Measurements from ENCODE around the gene SPPL3. TPM values are rescaled to one million over a fixed set of nuclear protein-coding genes. Genes with fewer than 3 reads are reported as not detected.
A peak's percentile ranks its signal among the peaks of the same experiment; 100 is the strongest.
"Not testable (repeated sequence)": the region's sequence is repeated elsewhere in the genome, so short reads cannot be mapped to it uniquely, and the experiment has no call there.

SPPL3 gene
- total RNA-seq, 1 donor from 2014 or later: 28.2 TPM

DNA sequence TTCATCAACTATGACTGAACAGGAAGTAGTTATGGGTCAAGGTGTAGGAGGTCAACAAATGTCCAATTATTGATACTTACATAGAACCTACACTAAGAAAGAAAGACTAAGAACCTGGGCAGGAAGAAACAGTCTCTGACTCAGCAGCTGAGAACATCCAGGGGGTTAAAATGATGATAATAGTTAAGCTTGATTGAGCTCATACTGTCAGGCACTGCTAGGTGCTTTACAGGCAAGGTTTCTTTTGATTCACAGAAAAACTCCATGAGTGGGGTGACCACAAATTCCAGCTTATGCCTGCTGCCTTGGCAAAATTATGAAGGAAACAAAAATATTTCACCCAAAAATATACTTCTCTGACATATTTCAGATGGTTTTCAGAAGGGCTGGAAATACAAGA is 103.5 kb downstream of the SPPL3 start:
- no peaks in the 10 kb centered on the region for H3K27me3 Mint-ChIP-seq
- peaks cover 31% of the 10 kb centered on the region for H3K36me3 Mint-ChIP-seq (ENCODE audit: low read depth)
- DNase-seq: no peak
- peak overlapping the region; percentile 14 for H3K27ac Mint-ChIP-seq
- H3K4me1 Mint-ChIP-seq: peaks cover 38% of the 10 kb centered on the region
- intact Hi-C loops (cut with micrococcal nuclease): loop anchor here (5.0 kb wide), 1 partner anchor 237 kb away; the partner anchor contains the start of gene OASL
- H3K9me3 Mint-ChIP-seq: peaks cover 19% of the 10 kb centered on the region
- no peak overlapping the region for H3K4me3 Mint-ChIP-seq

DNA sequence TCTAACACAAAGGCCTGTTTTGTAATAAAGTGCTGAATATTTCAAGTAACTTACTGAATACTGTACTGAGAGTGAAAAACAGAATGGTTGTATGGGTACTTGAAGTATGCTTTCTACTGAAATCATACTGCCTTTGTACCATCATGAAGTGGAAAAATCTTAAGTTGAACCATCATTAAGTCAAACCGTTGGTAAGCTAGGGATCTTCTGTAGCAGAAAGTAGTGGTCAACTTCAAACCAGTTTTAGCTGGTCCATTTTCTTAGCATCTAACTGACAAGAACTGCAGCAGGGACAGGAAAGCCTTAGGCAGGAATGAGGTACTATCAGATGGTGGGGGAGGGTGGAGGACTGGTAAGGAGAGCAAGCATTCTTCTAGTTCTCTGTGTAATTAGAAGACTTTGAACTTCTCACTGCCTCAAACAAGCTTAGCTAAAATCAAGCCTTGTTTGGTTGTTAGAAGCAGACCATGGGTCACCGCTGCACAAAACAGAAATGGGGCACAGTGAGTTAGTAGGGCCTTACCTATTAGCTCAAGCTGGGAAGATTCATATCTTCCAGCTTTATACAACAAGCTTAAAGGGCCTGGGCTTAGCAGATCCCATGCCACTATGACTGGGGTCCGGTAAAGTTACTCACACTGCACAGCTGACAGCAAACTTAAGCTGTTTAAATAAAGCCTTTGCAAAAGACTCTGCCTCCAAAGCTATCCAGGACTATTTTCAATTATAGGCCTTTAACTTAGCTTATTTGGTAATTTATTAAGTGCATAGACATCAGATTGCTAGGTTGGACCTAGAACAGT is 104.7 kb downstream of the SPPL3 start:
- Mint-ChIP-seq H3K4me3 (no peak overlapping the region), H3K9me3 (peaks cover 30% of the 10 kb centered on the region), H3K27ac (peak overlapping the region; percentile 38), H3K27me3 (no peaks in the 10 kb centered on the region), H3K4me1 (peaks cover 38% of the 10 kb centered on the region), H3K36me3 (ENCODE audit: low read depth) (peaks cover 42% of the 10 kb centered on the region)
- intact Hi-C loops (cut with micrococcal nuclease): loop anchor here (5.0 kb wide), 1 partner anchor 238 kb away; the partner anchor contains the start of gene OASL
- DNase-seq: no peak

DNA sequence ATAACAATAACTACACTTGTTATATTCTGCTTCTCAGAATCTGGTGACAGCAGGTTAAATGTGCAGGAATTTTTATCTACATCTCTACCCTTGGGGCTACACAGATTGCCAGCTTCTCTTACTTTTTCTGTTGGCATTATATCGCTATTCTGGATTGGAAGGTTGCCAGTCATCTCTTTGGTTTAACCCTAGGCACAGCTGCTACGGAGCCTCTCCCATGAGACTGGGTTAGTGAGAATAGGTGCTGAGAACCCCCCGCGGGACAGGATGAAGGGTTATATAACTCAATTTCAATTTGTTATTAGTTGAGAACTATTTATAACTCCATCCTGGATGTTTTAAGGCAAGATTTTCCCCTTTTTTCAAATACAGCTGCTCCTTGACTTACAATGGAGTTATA is 105.5 kb downstream of the SPPL3 start:
- peaks cover 44% of the 10 kb centered on the region for H3K36me3 Mint-ChIP-seq (ENCODE audit: low read depth)
- H3K27ac Mint-ChIP-seq: no peak overlapping the region
- H3K4me1 Mint-ChIP-seq: peaks cover 38% of the 10 kb centered on the region
- intact Hi-C loops (cut with micrococcal nuclease): no loop called here
- H3K27me3 Mint-ChIP-seq: no peaks in the 10 kb centered on the region
- no peak for DNase-seq
- H3K9me3 Mint-ChIP-seq: peaks cover 30% of the 10 kb centered on the region
- no peak overlapping the region for H3K4me3 Mint-ChIP-seq

DNA sequence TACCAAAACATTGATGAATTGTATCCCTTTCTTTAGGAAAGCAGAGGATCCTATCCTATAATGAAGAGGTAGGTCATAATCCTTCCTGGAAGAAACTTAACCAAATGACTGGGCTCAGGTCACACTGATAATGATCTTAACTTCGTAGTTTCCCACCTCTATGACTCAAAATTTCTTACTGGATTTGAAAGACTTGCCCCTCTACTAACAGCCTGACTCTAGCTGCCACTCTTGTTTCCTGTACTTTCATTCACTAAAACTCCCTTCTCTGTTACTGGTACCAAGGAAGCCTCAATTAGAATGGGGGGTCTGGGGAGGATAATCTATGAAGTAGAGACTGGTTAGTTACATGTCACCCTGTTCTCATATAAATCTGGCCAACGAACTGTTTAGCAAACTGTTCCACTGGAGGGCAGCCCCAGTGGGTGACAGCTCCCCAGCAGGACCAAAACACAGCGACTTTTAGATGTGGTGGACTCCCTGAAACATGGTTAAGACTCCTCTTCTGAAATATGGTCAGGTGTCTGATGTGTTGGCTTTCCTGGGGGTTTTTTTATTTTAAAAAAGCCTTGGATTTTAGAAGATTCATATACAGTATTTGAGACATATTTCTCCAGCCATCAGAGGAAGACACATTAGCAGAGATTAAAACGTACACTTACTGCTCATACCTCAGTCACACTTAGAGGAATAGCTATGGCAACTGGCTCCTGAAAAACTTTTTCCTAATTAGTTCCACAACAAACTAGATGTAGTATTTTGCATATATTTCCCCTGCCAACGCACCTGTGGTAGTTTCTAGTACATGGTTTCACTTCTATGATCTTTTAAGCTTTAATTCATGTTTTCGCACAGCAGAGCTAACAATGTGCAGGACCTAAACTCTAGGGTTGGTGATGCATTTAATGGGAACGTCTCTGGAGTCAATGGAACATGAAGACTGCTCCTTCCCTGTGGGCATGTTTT is 106.2 kb downstream of the SPPL3 start:
- H3K4me3 Mint-ChIP-seq: peak overlapping the region; percentile 29
- intact Hi-C loops (cut with micrococcal nuclease): loop anchor here (1.0 to 2.0 kb wide), 2 partner anchors 15 to 23 kb away; no protein-coding TSS in a partner anchor
- peak overlapping the region; percentile 84 for H3K27ac Mint-ChIP-seq
- peaks cover 30% of the 10 kb centered on the region for H3K9me3 Mint-ChIP-seq
- H3K27me3 Mint-ChIP-seq: no peaks in the 10 kb centered on the region
- DNase-seq: no peak
- peaks cover 44% of the 10 kb centered on the region for H3K36me3 Mint-ChIP-seq (ENCODE audit: low read depth)
- peaks cover 34% of the 10 kb centered on the region for H3K4me1 Mint-ChIP-seq

DNA sequence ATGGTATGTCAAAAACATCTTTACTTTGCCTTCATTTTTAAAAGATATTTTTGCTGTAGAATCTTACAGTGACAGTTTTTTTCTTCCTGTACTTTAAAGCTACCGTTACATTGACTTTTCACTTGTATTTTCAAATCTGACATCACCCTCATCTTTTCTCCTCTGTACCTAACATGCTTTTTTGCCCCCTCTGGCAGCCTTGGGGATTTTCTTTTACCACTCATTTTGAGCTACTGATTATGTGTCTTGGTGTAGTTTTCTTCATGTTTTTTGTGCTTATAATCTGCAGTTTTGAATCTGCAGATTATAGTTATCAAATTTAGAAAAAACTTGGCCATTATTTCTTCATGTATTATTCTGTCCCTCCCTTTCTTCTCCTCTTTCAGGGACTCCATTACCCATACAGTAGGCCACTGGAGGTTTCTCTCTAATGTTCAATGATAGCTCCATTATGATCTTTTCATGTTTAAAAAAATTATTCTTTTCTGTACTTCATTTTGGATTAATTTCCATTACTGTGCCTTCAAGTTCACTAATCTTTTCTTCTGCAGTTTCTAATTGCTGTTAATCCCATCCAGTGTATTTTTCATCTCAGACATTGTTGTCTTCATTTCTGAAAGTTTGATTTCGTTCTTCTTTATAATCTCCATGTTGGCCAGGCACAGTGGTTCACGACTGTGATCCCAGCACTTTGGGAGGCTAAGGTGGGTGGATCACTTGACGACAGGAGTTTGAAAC is 108.5 kb downstream of the SPPL3 start:
- Mint-ChIP-seq H3K4me1 (peaks cover 26% of the 10 kb centered on the region), H3K36me3 (ENCODE audit: low read depth) (peaks cover 50% of the 10 kb centered on the region), H3K4me3 (no peak overlapping the region), H3K27me3 (no peaks in the 10 kb centered on the region), H3K9me3 (peaks cover 30% of the 10 kb centered on the region), H3K27ac (no peak overlapping the region)
- intact Hi-C loops (cut with micrococcal nuclease): loop anchor here (2.0 kb wide), 1 partner anchor 13 kb away; no protein-coding TSS in a partner anchor
- no peak for DNase-seq

DNA sequence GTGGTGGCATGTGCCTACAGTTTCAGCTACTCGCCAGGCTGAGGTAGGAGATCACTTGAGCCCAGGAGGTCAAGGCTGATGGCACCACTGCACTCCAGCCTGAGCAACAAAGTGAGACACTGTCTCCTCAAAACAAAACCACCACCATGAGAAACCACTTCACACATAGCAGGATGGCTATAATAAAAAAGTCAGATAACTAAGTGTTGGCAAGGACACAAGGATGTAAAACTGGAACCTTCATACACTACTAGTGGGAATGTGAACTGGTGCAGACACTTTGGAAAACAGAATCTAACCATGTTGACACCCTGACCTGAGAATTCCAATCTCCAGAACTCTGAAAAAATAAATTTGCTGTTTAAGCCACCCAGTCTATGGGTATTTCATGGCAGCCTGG is 110.8 kb downstream of the SPPL3 start:
- no peak overlapping the region for H3K27ac Mint-ChIP-seq
- peaks cover 56% of the 10 kb centered on the region for H3K36me3 Mint-ChIP-seq (ENCODE audit: low read depth)
- H3K4me3 Mint-ChIP-seq: no peak overlapping the region
- intact Hi-C loops (cut with micrococcal nuclease): no loop called here
- peaks cover 30% of the 10 kb centered on the region for H3K9me3 Mint-ChIP-seq
- DNase-seq: no peak
- peaks cover 16% of the 10 kb centered on the region for H3K4me1 Mint-ChIP-seq
- H3K27me3 Mint-ChIP-seq: no peaks in the 10 kb centered on the region

DNA sequence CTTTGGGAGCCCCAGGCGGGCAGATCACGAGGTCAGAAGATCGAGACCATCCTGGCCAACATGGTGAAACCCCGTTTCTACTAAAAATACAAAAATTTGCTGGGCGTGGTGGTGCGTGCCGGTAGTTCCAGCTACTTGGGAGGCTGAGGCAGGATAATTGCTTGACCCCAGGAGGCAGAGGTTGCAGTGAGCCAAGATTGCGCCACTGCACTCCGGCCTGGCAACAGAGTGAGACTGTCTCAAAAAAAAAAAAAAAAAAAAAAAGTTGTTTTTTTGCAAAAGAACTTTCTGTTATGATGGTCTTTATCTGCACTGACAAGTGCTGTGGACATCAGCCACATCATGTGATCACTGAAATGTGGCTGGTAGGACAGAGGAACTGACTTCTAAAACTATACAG is 111.7 kb downstream of the SPPL3 start:
- H3K4me1 Mint-ChIP-seq; intact Hi-C loops (cut with micrococcal nuclease); H3K4me3 Mint-ChIP-seq; H3K27ac Mint-ChIP-seq; DNase-seq; H3K27me3 Mint-ChIP-seq: not testable (repeated sequence)
- Mint-ChIP-seq H3K9me3 (peaks cover 26% of the 10 kb centered on the region), H3K36me3 (ENCODE audit: low read depth) (peaks cover 51% of the 10 kb centered on the region)

DNA sequence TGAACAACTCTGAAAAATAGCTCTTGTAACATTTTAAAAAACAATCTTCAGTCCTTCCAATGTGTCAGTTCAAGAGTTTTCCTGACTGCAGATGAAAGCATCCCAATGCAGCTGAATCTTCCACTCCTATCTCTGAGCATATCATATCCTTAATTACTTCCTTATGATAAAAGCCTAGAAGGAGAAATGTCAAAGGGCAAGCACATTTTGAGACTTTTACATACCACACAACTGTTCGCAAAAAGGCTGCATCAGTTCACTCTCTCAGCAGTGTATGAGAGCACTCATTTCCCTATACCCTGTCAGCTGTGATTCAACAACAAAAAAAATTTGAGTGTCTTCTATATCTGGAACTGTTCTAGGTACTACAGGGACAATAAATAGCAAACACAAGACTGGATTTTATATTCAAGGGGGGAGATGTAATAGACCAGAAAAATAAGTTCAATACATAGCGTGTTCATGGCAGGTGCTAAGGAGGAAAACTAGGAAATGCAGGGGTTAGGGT is 112.4 kb downstream of the SPPL3 start:
- intact Hi-C loops (cut with micrococcal nuclease): no loop called here
- Mint-ChIP-seq H3K27me3 (no peaks in the 10 kb centered on the region), H3K36me3 (ENCODE audit: low read depth) (peaks cover 45% of the 10 kb centered on the region), H3K27ac (no peak overlapping the region), H3K4me1 (peaks cover 4% of the 10 kb centered on the region), H3K9me3 (peaks cover 19% of the 10 kb centered on the region), H3K4me3 (no peak overlapping the region)
- no peak for DNase-seq

DNA sequence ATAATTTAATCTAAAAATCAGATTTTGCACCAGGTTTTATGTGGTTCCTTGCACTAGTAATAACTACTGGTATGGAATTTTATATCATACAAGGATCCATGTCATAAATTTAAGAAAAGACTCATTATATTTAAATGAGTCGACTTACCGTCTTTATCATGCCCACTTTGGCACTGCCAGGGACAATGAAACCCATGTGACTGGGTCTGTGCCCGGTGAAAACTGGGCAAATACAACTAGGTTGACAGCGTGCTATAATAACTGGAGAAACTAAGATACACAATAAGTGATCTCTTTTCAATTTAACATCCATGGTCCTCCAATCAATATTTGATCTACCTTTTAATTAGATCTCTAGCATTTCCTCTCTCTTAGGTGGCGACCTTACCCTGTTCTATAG is 114.0 kb downstream of the SPPL3 start:
- Mint-ChIP-seq H3K36me3 (ENCODE audit: low read depth) (peaks cover 31% of the 10 kb centered on the region), H3K9me3 (peaks cover 6% of the 10 kb centered on the region)
- intact Hi-C loops (cut with micrococcal nuclease): no loop called here

DNA sequence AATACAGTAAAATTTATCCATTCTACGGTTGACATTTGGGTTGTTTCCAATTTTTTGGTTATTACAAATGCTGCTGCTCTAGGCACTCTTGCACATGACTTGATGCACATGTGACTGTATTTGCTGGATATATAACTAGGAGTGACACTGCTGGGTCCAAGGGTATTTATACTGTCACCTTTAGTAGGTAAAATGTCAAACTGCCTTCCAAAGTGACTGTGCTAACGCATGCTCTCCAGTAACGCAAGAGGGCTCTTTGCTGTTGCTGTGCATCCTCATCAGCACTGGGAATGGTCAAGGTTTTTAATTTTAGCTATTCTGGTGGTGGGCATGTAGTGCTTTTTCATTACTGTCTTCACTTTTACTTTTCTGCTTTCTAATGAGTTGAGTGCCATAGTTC is 116.3 kb downstream of the SPPL3 start:
- H3K9me3 Mint-ChIP-seq: no peaks in the 10 kb centered on the region
- H3K27me3 Mint-ChIP-seq: no peaks in the 10 kb centered on the region
- no peak overlapping the region for H3K4me3 Mint-ChIP-seq
- peaks cover 29% of the 10 kb centered on the region for H3K36me3 Mint-ChIP-seq (ENCODE audit: low read depth)
- H3K27ac Mint-ChIP-seq: no peak overlapping the region
- DNase-seq: no peak
- intact Hi-C loops (cut with micrococcal nuclease): no loop called here
- peaks cover 13% of the 10 kb centered on the region for H3K4me1 Mint-ChIP-seq

More for the DNA sequence above, 114.0 kb downstream of the SPPL3 start:
- DNase-seq: no peak
- Mint-ChIP-seq H3K27me3 (no peaks in the 10 kb centered on the region), H3K4me1 (peaks cover 4% of the 10 kb centered on the region), H3K27ac (no peak overlapping the region), H3K4me3 (no peak overlapping the region)

DNA sequence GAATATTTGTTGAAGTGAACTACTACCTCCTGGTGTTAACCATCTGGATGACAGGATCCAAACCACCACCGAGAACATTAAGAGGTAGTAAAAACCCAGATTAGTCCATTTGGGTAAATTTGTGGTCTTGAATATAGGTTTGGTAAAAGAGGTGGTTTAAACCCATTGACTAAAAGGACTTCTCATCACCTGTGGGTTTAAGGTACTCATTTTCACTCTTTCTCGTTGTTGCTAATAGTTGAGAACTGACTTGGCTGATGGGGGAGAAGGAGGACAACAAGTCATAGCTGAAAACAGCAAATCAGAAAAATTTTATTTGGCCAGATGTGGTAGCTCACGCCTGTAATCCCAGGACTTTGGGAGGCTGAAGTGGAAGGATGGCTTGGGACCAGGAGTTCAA is 119.4 kb downstream of the SPPL3 start:
- intact Hi-C loops (cut with micrococcal nuclease): loop anchor here (5.0 kb wide), 1 partner anchor 37 kb away; no protein-coding TSS in a partner anchor
- no peak for DNase-seq
- H3K27ac Mint-ChIP-seq: peak overlapping the region; percentile 9
- no peaks in the 10 kb centered on the region for H3K27me3 Mint-ChIP-seq
- no peaks in the 10 kb centered on the region for H3K9me3 Mint-ChIP-seq
- no peak overlapping the region for H3K4me3 Mint-ChIP-seq
- peaks cover 33% of the 10 kb centered on the region for H3K36me3 Mint-ChIP-seq (ENCODE audit: low read depth)
- H3K4me1 Mint-ChIP-seq: peaks cover 17% of the 10 kb centered on the region

DNA sequence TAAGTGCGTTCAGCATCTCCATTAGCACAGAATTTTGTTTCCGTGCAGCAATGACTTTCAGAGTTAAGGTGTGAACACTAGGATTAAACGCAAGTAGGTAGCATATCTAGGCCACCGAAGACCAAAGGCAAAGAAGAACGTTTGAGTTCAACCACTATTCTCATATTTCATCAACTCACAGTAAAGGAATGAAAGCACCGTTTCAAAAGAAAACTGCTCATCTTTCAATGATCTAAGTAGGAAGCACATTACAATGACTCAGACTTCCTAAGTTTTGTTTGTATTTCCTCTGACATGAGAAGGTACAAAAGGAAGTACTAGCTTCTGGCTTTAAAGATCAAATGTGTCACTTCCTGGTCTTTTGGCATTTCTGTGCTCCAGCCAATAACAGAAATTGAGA is 121.0 kb downstream of the SPPL3 start:
- H3K4me3 Mint-ChIP-seq: no peak overlapping the region
- no peaks in the 10 kb centered on the region for H3K27me3 Mint-ChIP-seq
- H3K4me1 Mint-ChIP-seq: peaks cover 15% of the 10 kb centered on the region
- intact Hi-C loops (cut with micrococcal nuclease): loop anchor here (2.0 to 5.0 kb wide), 2 partner anchors 14 to 39 kb away; no protein-coding TSS in a partner anchor
- H3K9me3 Mint-ChIP-seq: no peaks in the 10 kb centered on the region
- DNase-seq: no peak
- peaks cover 29% of the 10 kb centered on the region for H3K36me3 Mint-ChIP-seq (ENCODE audit: low read depth)
- H3K27ac Mint-ChIP-seq: peak overlapping the region; percentile 75
